ENCODE data around the gene PDIK1L. TPM values are rescaled to one million over a fixed set of nuclear protein-coding genes. Genes with fewer than 3 reads are reported as not detected.

The PDIK1L gene
- total and polyA plus RNA-seq, 2 donors (not counting 1 experiment from before 2014, with no cell fraction given): 1.3 to 17.3 TPM

- peak within 1 kb of the TSS; percentile 94 for H2AFZ ChIP-seq (ENCODE audit: insufficient read depth, low read depth, low read length, poor library complexity, severe bottlenecking)
- 96% methylated on average over 31 of the region's 34 CpGs for WGBS (ENCODE audit: insufficient coverage)
- H3K27me3 ChIP-seq (replicated peaks in 1 of 4; ENCODE audit: control extremely low read depth in 1 of 4, control insufficient read depth in 3 of 4, insufficient read depth in 4 of 4, low read length in 3 of 4): no peaks in the 10 kb centered on the region
- peak within 1 kb of the TSS; percentile 95 for H3K4me2 ChIP-seq (replicated peaks; ENCODE audit: low read depth, low read length, poor library complexity, severe bottlenecking)
- no peak within 1 kb of the TSS for H3K27ac Mint-ChIP-seq
- TF ChIP-seq CTCF (IDR thresholded peaks at IDR 0.05) (no peak), EZH2 (IDR thresholded peaks at IDR 0.05; ENCODE audit: borderline replicate concordance, insufficient read depth, low read depth, low read length, poor library complexity, severe bottlenecking) (no peak)
- H3K4me1 Mint-ChIP-seq: peaks cover 15% of the 10 kb centered on the region
- H3K4me3 ChIP-seq (ENCODE audit: control extremely low read depth in 1 of 5, extremely low read depth in 1 of 5, insufficient read depth in 1 of 5, low read depth in 2 of 5, low read length in 4 of 5): peak within 1 kb of the TSS in 2 of 5 experiments; percentile 72 to 94
- no peak for DNase-seq
- no peaks in the 10 kb centered on the region for H3K27me3 Mint-ChIP-seq
- ChIA-PET POLR2A (no interaction called here), CTCF (interaction anchor here (1.0 to 1.3 kb wide), 4 partner anchors 9 to 164 kb away, joined by 3 to 4 read pairs (median 3); partner anchors contain the start of gene CEP85)
- peaks cover 7 to 15% of the 10 kb centered on the region in 2 donors for H3K4me1 ChIP-seq (ENCODE audit: control insufficient read depth in 2 of 2, insufficient read depth in 2 of 2, low read length in 2 of 2)
- intact Hi-C loops (cut with micrococcal nuclease): no loop called here
- H3K27ac ChIP-seq (ENCODE audit: low read length in 2 of 2): no peak within 1 kb of the TSS
- no peaks in the 10 kb centered on the region for H4K20me1 ChIP-seq (ENCODE audit: control insufficient read depth, insufficient read depth, low read length, poor library complexity, severe bottlenecking)
- no peaks in the 10 kb centered on the region for H3K9me3 ChIP-seq (ENCODE audit: control extremely low read depth in 1 of 3, control insufficient read depth in 2 of 3, insufficient read depth in 1 of 3, low read length in 2 of 3)
- H3K4me3 Mint-ChIP-seq: peak within 1 kb of the TSS; percentile 93
- peak within 1 kb of the TSS; percentile 96 for H3K9ac ChIP-seq (ENCODE audit: low read length)
- peaks cover 14% of the 10 kb centered on the region for H3K79me2 ChIP-seq (ENCODE audit: control insufficient read depth, insufficient read depth, low read length)
- no peak for ATAC-seq (ENCODE audit: low read depth)
- H3K9me3 Mint-ChIP-seq (ENCODE audit: insufficient read depth): no peaks in the 10 kb centered on the region
- H3K36me3 ChIP-seq (replicated peaks in 1 of 2; ENCODE audit: control extremely low read depth in 1 of 2, control insufficient read depth in 1 of 2, extremely low read depth in 1 of 2, insufficient read depth in 2 of 2, low read length in 1 of 2): no peaks in the 10 kb centered on the region
Measured at GRCh38 chr1:26171084-26172072, 59.8 kb downstream of the PDIK1L start, which contains the start of gene ZNF593OS. TSS of gene ZNF593OS (minus strand) at chr1:26171832. CDS start at chr1:26171661, 171 bp downstream.

Other genes with a start within 250 kb of the PDIK1L start
- gene PAQR7, start 236.1 kb upstream of the PDIK1L start, total RNA-seq: 5.5 and 6.6 TPM in 2 replicates
- 2.7 and 4.2 TPM in 2 replicates for gene PAQR7, start 236.1 kb upstream of the PDIK1L start, polyA plus RNA-seq
- gene STMN1, start 205.4 kb upstream of the PDIK1L start, total RNA-seq: 42.2 and 48.0 TPM in 2 replicates
- 9.9 and 20.7 TPM in 2 replicates for gene STMN1, start 205.4 kb upstream of the PDIK1L start, polyA plus RNA-seq
- gene PAFAH2, start 113.8 kb upstream of the PDIK1L start, total RNA-seq: 8.8 and 10.8 TPM in 2 replicates
- gene PAFAH2, start 113.8 kb upstream of the PDIK1L start, polyA plus RNA-seq: 5.1 and 6.0 TPM in 2 replicates
- gene EXTL1, start 90.0 kb upstream of the PDIK1L start, total RNA-seq: 0.12 TPM in 2 replicates
- gene EXTL1, start 90.0 kb upstream of the PDIK1L start, polyA plus RNA-seq: not detected in 2 replicates
- not detected in 2 replicates for gene SLC30A2, start 65.7 kb upstream of the PDIK1L start, total RNA-seq
- not detected in 2 replicates for gene SLC30A2, start 65.7 kb upstream of the PDIK1L start, polyA plus RNA-seq
- not detected in 2 replicates for gene TRIM63, start 44.2 kb upstream of the PDIK1L start, total RNA-seq
- 0.22 TPM in 1 of 2 replicates, not detected in the other for gene TRIM63, start 44.2 kb upstream of the PDIK1L start, polyA plus RNA-seq
- gene FAM110D, start 47.3 kb downstream of the PDIK1L start, total RNA-seq: not detected in 2 replicates
- gene FAM110D, start 47.3 kb downstream of the PDIK1L start, polyA plus RNA-seq: not detected in 2 replicates
- not detected in 2 replicates for gene C1orf232, start 57.1 kb downstream of the PDIK1L start, total RNA-seq
- gene C1orf232, start 57.1 kb downstream of the PDIK1L start, polyA plus RNA-seq: not detected in 2 replicates
- 10.7 and 13.5 TPM in 2 replicates for gene ZNF593, start 58.1 kb downstream of the PDIK1L start, total RNA-seq
- 60.0 and 61.9 TPM in 2 replicates for gene ZNF593, start 58.1 kb downstream of the PDIK1L start, polyA plus RNA-seq
- not detected in 2 replicates for gene ZNF593OS, start 60.0 kb downstream of the PDIK1L start, total RNA-seq
- gene ZNF593OS, start 60.0 kb downstream of the PDIK1L start, polyA plus RNA-seq: 0.09 TPM in 1 of 2 replicates, not detected in the other
- 3.7 and 4.7 TPM in 2 replicates for gene CNKSR1, start 65.7 kb downstream of the PDIK1L start, total RNA-seq
- gene CNKSR1, start 65.7 kb downstream of the PDIK1L start, polyA plus RNA-seq: 5.8 and 8.8 TPM in 2 replicates
- not detected in 2 replicates for gene CATSPER4, start 78.8 kb downstream of the PDIK1L start, total RNA-seq
- gene CATSPER4, start 78.8 kb downstream of the PDIK1L start, polyA plus RNA-seq: not detected in 2 replicates
- gene CEP85, start 122.4 kb downstream of the PDIK1L start, total RNA-seq: 16.2 and 16.9 TPM in 2 replicates
- 16.1 and 16.3 TPM in 2 replicates for gene CEP85, start 122.4 kb downstream of the PDIK1L start, polyA plus RNA-seq
- 230 and 232 TPM in 2 replicates for gene SH3BGRL3, start 168.3 kb downstream of the PDIK1L start, total RNA-seq
- gene SH3BGRL3, start 168.3 kb downstream of the PDIK1L start, polyA plus RNA-seq: 86.7 and 150 TPM in 2 replicates
- 81.4 and 83.8 TPM in 2 replicates for gene UBXN11, start 194.8 kb downstream of the PDIK1L start, total RNA-seq
- gene UBXN11, start 194.8 kb downstream of the PDIK1L start, polyA plus RNA-seq: 66.2 and 68.0 TPM in 2 replicates
- gene CD52, start 206.1 kb downstream of the PDIK1L start, total RNA-seq: 1,072 and 1,116 TPM in 2 replicates
- gene CD52, start 206.1 kb downstream of the PDIK1L start, polyA plus RNA-seq: 1,095 and 1,597 TPM in 2 replicates
- gene CRYBG2, start 242.3 kb downstream of the PDIK1L start, total RNA-seq: 1.8 and 3.3 TPM in 2 replicates
- gene CRYBG2, start 242.3 kb downstream of the PDIK1L start, polyA plus RNA-seq: 1.9 and 5.3 TPM in 2 replicates

Measured in B cell (primary cell).